ENCODE data around the gene BRINP3.

GRCh38 chr1:190479050-190479397 lies 1.4 kb upstream of the BRINP3 start:
- TF ChIP-seq CTCF (IDR thresholded peaks at IDR 0.05) (no peak), POLR2A (IDR thresholded peaks at IDR 0.05) (no peak)

All from lower leg skin (tissue), 3 donors.